HG03039 (cell line): ENCODE results near the gene NUMB.

ENCODE experiments used
- ATAC-seq: cut with Tn5 transposase; IDR thresholded peaks from one replicate; pipeline ENCODE4 v1.9.1; 2021; ENCODE audit warnings: mild to moderate bottlenecking, moderate library complexity; ENCODE audit not compliant: unreplicated experiment

NUMB gene

DNA sequence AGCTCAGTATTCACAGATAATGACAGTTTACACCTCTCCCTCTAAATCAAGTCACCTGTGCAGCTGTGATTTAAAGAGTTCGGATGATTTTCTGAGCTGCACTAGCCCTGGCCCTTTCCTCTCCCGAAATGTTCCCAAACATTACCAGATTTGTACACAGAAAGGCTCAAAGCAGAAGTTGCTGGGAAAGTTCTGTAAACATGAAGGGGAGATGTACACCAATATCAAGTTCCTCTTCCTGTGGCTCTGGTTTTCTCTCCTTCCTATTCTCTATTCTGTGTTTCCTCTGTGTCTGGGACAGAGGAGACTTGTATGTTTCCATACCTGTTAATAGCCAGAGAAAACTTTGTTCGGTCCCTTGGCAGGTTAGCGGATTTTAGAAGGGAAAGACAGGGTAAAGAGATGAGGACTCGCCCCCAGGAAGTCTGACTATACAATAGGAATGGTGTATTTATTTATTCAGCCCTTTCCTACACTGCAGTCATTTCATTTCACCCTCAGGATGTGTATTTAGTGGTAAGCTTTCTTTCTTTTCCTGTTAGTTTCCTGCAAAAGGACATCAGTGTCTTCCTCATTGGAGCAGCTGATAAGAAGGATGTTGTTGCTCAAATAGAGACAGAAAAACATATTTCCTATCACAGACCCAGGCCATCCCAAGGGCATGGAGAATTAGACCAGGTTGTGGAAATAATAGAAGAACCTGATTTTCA, 7.6 kb upstream of the NUMB start:
- no peak for ATAC-seq

DNA sequence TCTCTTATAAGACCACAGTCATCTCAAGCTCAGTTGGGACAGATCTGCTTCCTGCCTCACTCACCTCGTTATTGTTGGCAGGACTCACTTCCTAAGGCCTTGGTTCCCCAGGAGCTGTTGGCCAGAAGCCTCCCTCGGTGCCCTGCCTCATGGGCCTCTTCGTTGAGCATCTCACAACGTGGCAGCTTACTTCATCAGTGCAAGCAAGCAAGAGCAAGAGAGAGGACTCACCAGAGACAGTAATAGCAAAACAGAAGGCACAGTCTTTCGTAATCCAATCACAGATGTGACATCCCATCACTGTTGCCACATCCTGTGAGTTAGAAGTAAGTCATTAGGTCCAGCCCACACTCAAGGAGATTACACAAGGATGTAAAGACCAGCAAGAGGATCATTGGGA, 5.1 kb upstream of the NUMB start:
- ATAC-seq = no peak

- no peak for ATAC-seq
Measured at GRCh38 chr14:73462815-73463214, 4.5 kb upstream of the NUMB start.

DNA sequence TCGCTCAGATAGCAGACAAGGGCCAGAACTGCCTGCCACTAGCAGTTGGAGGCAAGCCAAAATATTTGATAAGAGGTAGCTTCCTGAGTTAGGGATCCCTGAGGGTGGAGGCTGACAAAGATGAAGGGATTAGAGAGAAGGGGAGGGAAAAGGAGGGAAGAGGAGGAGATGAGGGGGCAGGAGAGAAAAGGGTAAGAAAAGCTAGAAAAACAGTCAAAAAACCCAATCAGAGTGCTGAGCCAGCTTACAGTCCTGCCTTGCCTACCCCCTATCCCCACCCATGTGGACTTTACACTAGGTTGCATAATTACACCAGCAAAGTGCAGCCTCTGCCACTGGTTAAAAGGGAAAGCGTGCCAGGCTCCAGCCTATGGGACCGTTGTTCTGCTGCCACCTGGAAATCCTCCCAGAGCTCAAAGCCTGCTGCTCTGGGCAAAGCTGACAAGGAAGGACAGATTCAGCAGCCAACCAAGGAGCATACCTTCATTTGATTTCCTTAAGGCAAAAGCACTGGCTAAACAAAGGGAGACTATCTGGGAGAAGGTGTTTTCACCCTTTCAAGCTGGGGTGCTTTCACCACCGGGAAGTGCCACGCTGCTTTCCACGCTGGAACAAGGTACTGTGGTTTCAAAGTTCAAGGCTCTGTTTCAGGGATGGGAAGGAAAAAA, 3.8 kb upstream of the NUMB start:
- no peak for ATAC-seq

DNA sequence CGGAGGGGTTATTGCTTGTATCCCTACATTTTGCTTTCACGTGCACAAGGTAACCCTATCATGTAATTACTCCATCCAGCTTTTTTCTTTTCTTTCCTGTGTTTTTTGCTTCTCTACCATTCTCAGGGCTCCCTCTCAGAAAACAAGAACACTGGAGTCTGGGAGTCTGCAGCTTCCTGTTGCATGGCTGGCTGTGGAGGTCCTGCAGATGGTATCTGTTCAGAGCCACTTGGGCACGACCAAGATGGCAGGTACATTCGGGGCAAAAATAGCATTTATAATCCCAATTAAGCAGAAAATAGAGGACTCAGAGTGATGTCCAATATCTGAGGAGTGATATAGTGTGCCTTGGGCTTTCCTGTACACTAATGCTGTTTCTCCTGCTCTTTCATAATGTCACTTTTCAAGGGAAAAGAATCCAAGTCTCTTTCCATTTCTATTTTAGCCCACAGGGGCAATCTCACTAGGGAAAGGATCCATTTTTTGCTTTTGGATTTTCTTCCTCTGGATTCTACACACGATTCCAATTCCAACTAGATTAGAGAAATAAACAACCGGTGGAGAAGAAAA, 3.2 kb upstream of the NUMB start:
- ATAC-seq = no peak

- ATAC-seq = no peak
Measured at GRCh38 chr14:73460691-73461127, 2.4 kb upstream of the NUMB start.

DNA sequence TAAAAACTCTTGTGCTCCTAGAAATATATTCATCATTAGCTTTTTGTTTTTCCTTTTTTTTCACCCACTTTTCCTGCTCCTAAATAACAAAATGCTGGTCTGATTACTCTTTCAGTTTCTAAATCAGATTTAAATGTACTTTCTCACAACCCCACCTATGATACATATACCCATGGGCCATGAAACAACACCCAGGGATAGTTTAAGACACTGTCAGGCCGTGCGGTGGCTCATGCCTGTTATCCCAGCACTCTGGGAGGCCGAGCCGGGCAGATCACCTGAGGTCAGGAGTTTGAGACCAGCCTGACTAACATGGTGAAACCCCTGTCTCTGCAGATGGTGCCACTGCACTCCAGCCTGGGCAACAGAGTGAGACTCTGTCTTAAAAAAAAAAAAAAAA, 1.6 kb upstream of the NUMB start:
- ATAC-seq = no peak

DNA sequence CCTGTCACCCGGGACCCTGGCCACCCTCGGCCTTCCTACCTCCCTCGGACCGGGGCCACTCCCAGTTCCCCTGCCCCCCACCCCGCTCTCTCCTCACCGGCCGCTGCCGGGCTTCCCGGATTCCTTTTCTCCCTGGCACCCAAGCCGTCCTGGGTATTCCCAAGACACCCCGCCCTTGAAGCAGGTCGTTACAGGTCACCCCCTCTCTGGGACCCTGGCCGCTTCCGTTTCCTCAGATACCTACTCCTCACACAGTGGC, 493 bp downstream of the NUMB start:
- no peak for ATAC-seq

DNA sequence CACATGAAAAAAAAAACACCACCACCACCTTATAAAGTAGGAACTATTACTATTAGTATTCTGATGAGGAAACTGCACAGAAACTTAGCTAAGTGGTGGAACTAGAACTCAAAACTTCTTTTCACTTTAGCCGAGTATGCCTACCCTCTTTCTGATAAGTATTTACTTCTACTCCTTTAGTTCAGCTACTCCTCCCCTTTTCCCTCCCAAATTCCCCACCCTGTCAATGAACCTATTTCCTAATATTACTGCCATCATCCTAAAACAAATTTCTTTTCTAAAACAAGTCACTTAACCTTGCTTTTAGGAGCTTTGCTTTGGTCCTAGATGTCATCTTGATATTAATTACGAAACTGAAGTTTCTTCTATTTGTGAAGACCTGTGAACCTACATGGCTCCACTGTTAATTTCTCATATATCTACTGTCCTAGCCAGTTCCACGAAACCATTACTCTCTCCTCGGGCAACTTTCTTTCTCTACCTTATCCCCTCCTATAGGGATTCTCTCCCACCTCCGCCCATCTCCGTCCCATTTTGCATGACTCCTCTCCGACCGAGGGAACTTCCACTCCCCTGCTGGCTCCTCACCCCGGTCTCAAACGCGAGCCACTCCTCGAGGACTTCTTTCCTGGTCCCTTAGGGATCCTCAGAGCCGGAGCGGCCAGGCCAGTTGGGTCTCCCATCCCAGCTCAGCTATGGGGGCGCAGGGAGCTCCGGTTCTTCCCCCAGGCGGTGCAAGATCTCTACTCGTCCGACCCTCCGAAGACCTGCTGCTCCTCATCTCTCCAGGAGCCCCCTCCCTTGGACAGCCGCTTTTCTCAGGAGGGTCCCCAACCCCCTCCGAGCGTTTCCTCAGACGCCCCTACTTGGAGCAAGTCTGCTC, 1.1 kb downstream of the NUMB start:
- no peak for ATAC-seq

- no peak for ATAC-seq
Measured at GRCh38 chr14:73455294-73455693, 3.1 kb downstream of the NUMB start.

GRCh38 chr14:73452341-73453186, 5.8 kb downstream of the NUMB start:
- no peak for ATAC-seq

DNA sequence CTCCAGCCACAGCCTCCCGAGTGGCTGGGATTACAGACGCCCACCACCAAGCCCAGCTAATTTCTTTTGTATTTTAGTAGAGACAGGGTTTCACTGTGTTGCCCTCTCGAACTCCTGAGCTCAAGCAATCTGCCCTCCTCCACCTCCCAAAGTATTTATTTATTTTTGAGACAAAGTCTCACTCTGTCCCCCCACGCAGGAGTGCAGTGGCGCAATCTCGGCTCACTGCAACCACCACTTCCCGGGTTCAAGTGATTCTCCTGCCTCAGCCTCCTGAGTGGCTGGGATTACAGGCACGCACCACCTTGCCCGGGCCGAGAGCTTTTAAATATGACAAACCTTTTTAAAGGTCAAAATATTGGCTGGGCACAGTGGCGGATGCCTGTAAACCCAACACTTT, 14.6 kb downstream of the NUMB start:
- ATAC-seq = no peak

DNA sequence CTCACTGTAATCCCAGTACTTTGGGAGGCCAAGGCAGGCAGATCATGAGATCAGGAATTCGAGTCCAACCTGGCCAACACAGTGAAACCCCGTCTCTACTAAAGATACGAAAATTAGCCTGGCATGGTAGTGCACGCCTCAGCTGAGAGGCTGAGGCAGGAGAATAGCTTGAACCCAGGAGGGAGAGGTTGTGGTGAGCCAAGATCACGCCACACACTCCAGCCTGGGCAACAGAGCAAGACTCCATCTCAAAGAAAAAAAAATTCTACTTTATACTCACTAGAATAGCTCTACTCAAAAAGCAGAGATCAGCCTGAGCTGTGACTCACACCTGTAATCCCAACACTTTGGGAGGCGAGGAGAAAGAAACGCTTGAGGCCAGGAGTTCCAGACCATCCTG, 17.1 kb downstream of the NUMB start:
- ATAC-seq = no peak

DNA sequence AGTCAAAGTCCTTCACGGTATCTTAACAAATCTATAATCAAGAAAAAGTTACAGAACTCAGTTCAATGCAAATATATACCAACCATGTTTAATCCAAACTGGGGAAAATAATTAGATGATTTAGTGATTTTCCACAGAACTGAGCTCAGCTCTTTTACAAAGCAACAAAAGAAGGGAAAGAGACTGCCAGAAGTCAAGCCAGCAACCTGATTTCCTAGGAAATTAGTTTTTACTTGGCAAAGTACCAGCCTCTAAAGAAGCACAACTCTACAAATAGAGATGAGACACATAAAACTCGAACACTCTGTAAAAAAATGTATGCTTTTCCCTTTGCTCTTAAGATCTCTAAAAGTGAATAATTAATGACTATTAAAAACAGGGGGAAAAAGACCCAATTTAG, 19.4 kb downstream of the NUMB start:
- ATAC-seq = no peak

DNA sequence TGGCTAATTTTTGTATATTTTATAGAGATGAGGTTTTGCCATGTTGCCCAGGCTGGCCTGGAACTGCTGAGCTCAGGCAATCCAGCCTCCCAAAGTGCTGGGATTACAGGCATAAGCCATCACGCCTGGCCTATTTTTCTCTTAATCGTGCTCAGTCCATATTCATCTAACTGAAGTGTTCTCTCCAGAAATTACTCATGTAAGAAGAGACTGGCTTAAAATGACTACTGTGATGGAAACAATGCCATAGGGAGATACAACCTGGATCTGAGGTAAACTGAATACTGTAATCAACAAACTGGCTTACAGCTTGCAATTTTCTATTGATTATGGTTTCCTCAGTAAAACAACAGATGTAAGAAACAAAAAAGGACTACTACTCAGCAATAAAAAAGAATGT, 21.1 kb downstream of the NUMB start:
- ATAC-seq = no peak

DNA sequence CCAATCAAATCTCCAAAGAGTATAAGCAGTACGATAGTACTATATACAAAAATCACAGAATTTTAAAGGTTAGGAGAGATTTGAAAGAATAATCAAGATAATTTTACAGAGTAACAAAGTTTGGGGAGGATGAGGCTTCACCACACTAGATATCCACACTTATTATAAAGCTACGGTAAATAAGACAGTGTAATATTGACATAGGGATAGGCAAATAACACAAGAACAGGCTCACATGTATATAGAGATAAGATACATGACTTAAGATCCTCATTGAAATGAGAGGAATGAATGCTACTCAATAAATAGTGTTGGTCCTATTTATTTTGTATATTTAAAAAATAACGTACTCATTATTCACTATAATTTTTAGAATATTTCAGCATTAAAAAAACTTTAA, 26.2 kb downstream of the NUMB start:
- ATAC-seq = no peak

DNA sequence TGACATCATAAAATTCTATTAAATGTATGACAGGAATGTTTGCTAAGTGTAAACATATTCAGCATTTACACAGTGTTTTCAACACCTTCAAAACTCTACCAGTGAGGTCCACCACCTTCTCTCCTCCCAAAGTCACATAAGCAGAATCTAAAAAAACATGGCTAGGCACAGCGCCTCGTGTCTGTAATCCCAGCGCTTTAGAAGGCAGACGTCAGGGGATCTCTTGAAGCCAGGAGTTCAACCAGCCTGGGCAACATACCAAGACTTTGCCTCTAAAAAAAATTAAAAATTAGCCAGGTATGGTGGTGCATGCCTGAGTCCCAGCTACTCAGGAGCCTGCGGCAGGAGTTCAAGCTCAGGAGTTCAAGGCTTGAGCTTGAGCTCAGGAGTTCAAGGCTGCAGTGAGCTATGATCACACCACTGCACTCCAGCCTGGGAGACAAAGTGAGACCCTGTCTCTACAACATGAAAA, 30.0 kb downstream of the NUMB start:
- no peak for ATAC-seq

DNA sequence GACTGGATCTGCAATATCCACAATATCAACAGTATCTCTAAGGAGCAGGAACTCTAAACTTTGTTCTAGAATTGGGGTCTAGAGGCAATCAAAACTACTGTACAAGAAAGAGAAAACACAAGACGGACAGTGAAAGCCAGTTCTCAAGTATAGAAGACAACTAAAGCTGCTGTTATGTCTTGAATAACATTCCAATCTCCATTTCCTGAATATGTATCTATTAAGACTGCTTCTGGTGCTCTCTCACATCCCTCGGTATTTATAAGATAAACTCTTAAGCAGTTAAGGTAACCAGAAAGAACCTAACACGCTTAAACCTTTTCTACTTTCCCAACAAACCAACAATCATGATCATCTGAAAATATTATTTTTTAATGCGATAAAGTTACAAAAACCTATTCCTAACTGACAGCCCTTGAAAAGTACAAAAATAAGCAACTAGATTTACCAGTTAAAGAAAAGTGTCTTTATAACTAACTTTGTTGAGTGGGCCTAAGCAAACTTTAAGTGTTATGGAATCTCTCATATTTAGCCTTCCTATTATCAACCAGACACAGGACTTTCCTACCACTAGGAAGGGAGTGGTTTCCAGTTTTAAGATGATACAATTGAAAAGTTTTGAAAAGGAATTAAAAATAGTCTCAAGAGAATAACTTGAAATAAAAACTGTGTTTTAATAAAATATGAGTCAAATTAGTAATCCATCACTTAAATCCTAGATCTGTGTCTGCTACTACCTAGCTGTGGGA, 30.7 kb downstream of the NUMB start:
- no peak for ATAC-seq

DNA sequence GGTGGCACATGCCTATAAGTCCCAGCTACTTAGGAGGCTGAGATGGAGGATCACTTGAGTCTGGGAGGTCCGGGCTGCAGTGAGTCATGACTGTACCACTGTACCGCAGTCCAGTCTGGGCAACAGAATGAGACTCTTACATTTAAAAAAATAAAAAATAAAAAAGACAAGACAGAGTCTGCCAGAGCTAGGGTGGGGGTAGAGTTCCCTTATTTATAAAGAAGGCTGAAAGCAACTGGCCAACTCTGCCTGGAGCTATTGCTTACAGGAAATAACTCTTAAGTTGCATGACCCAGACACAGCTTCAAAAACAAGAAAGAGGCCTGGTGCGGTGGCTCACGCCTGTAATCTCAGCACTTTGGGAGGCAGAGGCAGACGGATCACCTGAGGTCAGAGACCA, 31.5 kb downstream of the NUMB start:
- ATAC-seq = no peak

- no peak for ATAC-seq
Measured at GRCh38 chr14:73424453-73424852, 33.9 kb downstream of the NUMB start.
